Osteocyte (in vitro differentiated cells): ENCODE results near the gene TCP11L2. TPM values are rescaled to one million over a fixed set of nuclear protein-coding genes. Genes with fewer than 3 reads are reported as not detected.
A peak's percentile ranks its signal among the peaks of the same experiment; 100 is the strongest.

Source experiments
- DNase-seq: peaks from one replicate; pipeline ENCODE4 v3.0.0; 2021; ENCODE audit warnings: mixed read lengths; ENCODE audit not compliant: unreplicated experiment; ENCODE audit errors: extremely low spot score
- H3K27ac Mint-ChIP-seq: one replicate; pipeline ENCODE4 v1.8.0; 2021; ENCODE audit warnings: mild to moderate bottlenecking, mixed read lengths; ENCODE audit not compliant: unreplicated experiment
- H3K27me3 Mint-ChIP-seq: one replicate; pipeline ENCODE4 v1.8.0; 2021; ENCODE audit warnings: mixed read lengths; ENCODE audit not compliant: unreplicated experiment
- H3K36me3 Mint-ChIP-seq: one replicate; pipeline ENCODE4 v1.8.0; 2021; ENCODE audit warnings: mixed read lengths; ENCODE audit not compliant: unreplicated experiment
- H3K4me1 Mint-ChIP-seq: one replicate; pipeline ENCODE4 v1.8.0; 2021; ENCODE audit warnings: mixed read lengths; ENCODE audit not compliant: unreplicated experiment
- H3K4me3 Mint-ChIP-seq: one replicate; pipeline ENCODE4 v1.8.0; 2021; ENCODE audit warnings: mild to moderate bottlenecking, moderate library complexity, mixed read lengths; ENCODE audit not compliant: unreplicated experiment
- H3K9me3 Mint-ChIP-seq: one replicate; pipeline ENCODE4 v1.8.0; 2021; ENCODE audit warnings: mixed read lengths; ENCODE audit not compliant: unreplicated experiment
- CTCF ChIP-seq: fragments of 200-600 bp; sonication (generic); IDR thresholded peaks from 2 replicates; pipeline ENCODE4 v1.5.0; 2021; ENCODE audit warnings: antibody characterized with exemption, mild to moderate bottlenecking, moderate library complexity
- total RNA-seq: library from RNA; stranded (reverse); gene quantifications from 2 replicates; pipeline ENCODE4 v1.2.1, GENCODE V29; 2021

Gene TCP11L2
- total RNA-seq, 1 donor from 2014 or later = 42.7 TPM

GRCh38 chr12:106276032-106276740, 26.3 kb upstream of the TCP11L2 start:
- H3K36me3 Mint-ChIP-seq = no peaks in the 10 kb centered on the region
- H3K9me3 Mint-ChIP-seq = no peaks in the 10 kb centered on the region
- no peak overlapping the region for H3K27ac Mint-ChIP-seq
- TF ChIP-seq CTCF = no peak
- peaks cover 3% of the 10 kb centered on the region for H3K27me3 Mint-ChIP-seq
- no peaks in the 10 kb centered on the region for H3K4me1 Mint-ChIP-seq
- DNase-seq = no peak
- no peak overlapping the region for H3K4me3 Mint-ChIP-seq

- Mint-ChIP-seq H3K4me3 (no peak overlapping the region), H3K27ac (no peak overlapping the region), H3K36me3 (peaks cover 3% of the 10 kb centered on the region), H3K4me1 (no peaks in the 10 kb centered on the region), H3K9me3 (peaks cover 5% of the 10 kb centered on the region), H3K27me3 (peaks cover 3% of the 10 kb centered on the region)
- TF ChIP-seq CTCF = no peak
- DNase-seq = no peak
Measured at GRCh38 chr12:106280106-106280505, 22.4 kb upstream of the TCP11L2 start.

GRCh38 chr12:106281056-106281782, 21.3 kb upstream of the TCP11L2 start:
- H3K27me3 Mint-ChIP-seq = peaks cover 3% of the 10 kb centered on the region
- H3K9me3 Mint-ChIP-seq = peaks cover 5% of the 10 kb centered on the region
- H3K4me1 Mint-ChIP-seq = no peaks in the 10 kb centered on the region
- peaks cover 3% of the 10 kb centered on the region for H3K36me3 Mint-ChIP-seq
- no peak for DNase-seq
- TF ChIP-seq CTCF = no peak
- no peak overlapping the region for H3K4me3 Mint-ChIP-seq
- H3K27ac Mint-ChIP-seq = no peak overlapping the region

GRCh38 chr12:106281804-106282203, 20.7 kb upstream of the TCP11L2 start:
- no peak for DNase-seq
- Mint-ChIP-seq H3K27me3 (peaks cover 3% of the 10 kb centered on the region), H3K9me3 (peaks cover 5% of the 10 kb centered on the region), H3K36me3 (peaks cover 3% of the 10 kb centered on the region), H3K4me1 (no peaks in the 10 kb centered on the region), H3K4me3 (no peak overlapping the region), H3K27ac (no peak overlapping the region)
- no peak for TF ChIP-seq CTCF

GRCh38 chr12:106282457-106283097, 20.0 kb upstream of the TCP11L2 start:
- peaks cover 3% of the 10 kb centered on the region for H3K27me3 Mint-ChIP-seq
- DNase-seq = no peak
- H3K9me3 Mint-ChIP-seq = peaks cover 5% of the 10 kb centered on the region
- no peak overlapping the region for H3K4me3 Mint-ChIP-seq
- no peaks in the 10 kb centered on the region for H3K4me1 Mint-ChIP-seq
- H3K27ac Mint-ChIP-seq = no peak overlapping the region
- peak; percentile 66 for TF ChIP-seq CTCF
- peaks cover 3% of the 10 kb centered on the region for H3K36me3 Mint-ChIP-seq
